LNCaP clone FGC (cell line): ENCODE results near the gene PRUNE2.

Experiments
- DNase-seq: peaks from one replicate; pipeline ENCODE4 v3.0.0-alpha.2; 2011; ENCODE audit warnings: low read depth
- H3K4me3 ChIP-seq: 2 replicates; pipeline ENCODE4 v1.5.1; 2011; ENCODE audit warnings: mild to moderate bottlenecking, low read depth, low read length, control low read depth
- TF ChIP-seq, protein P1 (sequence below): IDR thresholded peaks from 2 replicates; pipeline ENCODE4 v1.5.1; 2012; ENCODE audit warnings: mild to moderate bottlenecking; ENCODE audit not compliant: control insufficient read depth, insufficient read depth; ENCODE audit errors: extremely low read depth

The PRUNE2 gene

DNA sequence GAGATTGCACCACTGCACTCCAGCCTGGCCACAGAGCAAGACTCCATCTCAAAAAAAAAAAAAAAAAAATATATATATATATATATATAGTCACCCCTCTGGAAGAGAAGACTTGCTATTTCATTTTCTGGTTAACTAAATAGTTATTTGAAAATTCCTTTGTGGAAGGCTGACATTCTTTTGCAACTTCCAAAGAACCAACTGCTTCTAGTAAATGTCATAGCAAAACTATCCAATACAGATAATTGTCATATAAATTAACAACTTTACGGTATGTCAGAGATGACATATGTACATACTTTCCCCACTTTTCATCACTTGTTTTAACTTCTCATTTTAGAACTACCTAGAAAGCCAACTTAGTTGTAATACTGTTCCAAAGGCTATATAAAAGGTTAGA lies 50.9 kb downstream of the PRUNE2 start:
- TF ChIP-seq, protein P1, sequence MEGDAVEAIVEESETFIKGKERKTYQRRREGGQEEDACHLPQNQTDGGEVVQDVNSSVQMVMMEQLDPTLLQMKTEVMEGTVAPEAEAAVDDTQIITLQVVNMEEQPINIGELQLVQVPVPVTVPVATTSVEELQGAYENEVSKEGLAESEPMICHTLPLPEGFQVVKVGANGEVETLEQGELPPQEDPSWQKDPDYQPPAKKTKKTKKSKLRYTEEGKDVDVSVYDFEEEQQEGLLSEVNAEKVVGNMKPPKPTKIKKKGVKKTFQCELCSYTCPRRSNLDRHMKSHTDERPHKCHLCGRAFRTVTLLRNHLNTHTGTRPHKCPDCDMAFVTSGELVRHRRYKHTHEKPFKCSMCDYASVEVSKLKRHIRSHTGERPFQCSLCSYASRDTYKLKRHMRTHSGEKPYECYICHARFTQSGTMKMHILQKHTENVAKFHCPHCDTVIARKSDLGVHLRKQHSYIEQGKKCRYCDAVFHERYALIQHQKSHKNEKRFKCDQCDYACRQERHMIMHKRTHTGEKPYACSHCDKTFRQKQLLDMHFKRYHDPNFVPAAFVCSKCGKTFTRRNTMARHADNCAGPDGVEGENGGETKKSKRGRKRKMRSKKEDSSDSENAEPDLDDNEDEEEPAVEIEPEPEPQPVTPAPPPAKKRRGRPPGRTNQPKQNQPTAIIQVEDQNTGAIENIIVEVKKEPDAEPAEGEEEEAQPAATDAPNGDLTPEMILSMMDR: no peak
- DNase-seq: no peak
- H3K4me3 ChIP-seq: no peak overlapping the region

GRCh38 chr9:76852026-76852425 lies 53.9 kb downstream of the PRUNE2 start:
- no peak for DNase-seq
- no peak overlapping the region for H3K4me3 ChIP-seq
- TF ChIP-seq, protein P1: no peak

DNA sequence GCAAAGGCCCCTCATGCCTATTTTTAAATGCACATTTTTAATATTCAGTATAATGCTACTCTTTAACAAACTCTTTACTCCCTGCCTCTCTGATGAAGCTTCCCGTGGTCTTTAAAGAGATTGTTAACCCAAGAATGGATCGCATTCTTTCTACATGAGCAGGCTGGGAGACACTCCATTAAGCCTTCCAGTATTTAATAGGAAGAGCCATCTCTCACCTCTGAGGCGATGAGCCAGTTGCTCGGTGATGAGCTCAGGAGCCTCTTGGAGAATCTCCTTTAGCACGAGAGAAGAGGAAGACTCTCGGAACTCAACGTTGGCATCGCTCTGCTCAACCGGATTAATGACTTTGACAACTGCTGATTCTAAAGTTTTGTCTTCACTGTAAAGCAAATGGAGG lies 59.6 kb downstream of the PRUNE2 start:
- H3K4me3 ChIP-seq: no peak overlapping the region
- DNase-seq: no peak
- TF ChIP-seq, protein P1: no peak

DNA sequence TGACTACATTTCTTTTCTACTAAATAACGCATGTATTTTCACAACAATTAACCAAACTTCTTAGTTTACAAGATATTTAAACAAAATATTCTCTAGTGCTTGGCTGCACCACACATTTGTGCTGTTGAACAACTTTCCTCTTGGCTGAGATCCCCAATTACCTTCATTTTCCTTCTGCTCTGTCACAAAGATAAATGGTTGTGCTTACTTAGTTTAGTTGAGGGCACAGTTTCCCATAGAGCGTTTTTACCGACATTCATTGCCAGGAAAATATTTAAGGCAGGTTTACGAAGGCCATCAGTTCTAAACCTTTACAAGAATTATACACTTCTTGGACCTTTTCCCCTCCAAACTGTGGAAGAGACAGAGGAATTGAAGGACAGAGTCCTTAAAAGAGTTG lies 60.7 kb downstream of the PRUNE2 start:
- TF ChIP-seq, protein P1: no peak
- no peak for DNase-seq

DNA sequence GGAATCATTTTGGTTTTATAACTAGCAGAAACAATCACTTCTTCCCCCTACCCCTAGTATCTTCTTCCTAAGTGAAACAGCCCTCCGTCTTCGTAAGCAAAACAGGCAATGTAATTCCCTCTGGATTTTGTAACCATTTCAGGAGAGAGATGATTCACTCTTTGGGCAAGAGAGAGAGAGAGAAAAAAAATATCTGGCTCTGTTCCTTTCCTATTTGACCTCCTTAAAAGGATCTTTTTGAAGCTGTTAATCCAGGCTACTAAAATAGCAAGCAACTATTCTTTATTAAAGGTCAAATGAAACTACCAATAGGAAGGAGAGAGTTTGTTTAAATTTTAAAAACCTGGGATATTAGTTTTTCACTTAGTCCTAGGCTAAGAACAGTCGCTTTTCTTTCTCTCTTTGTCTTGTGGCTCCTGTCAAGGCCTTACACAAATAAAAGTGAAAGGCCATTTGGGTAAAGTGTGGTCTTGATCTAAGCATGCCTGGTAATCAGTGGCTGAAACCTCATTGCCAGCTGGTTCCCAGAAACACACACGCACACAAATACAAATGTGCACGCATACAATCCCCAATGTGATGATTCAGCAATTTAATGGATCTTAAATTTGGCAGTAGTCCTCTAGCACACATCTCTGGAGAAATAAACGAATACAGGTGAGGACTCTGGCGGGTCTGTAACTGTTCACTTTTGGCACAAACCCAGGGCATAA lies 70.2 kb downstream of the PRUNE2 start:
- TF ChIP-seq, protein P1: no peak
- no peak overlapping the region for H3K4me3 ChIP-seq
- peak; percentile 64 for DNase-seq

More for the DNA sequence above, 60.7 kb downstream of the PRUNE2 start:
- H3K4me3 ChIP-seq: no peak overlapping the region

- TF ChIP-seq, protein P1: no peak
- no peak for DNase-seq
- H3K4me3 ChIP-seq: no peak overlapping the region
These were observed 77.5 kb downstream of the PRUNE2 start for GRCh38 chr9:76828447-76828846.
